ENCODE data around the gene C11orf91.

Gene C11orf91

GRCh38 chr11:33692541-33692940, 8.1 kb downstream of the C11orf91 start:
- Histone ChIP-seq H3K36me3 (ENCODE audit: insufficient read depth, low read length) (no peaks in the 10 kb centered on the region), H4K20me1 (ENCODE audit: insufficient read depth, low read length) (no peaks in the 10 kb centered on the region), H2AFZ (ENCODE audit: low read depth, low read length) (no peak overlapping the region), H3K27ac (ENCODE audit: low read length) (no peak overlapping the region), H3K9ac (ENCODE audit: low read depth, low read length) (no peak overlapping the region), H3K9me3 (ENCODE audit: insufficient read depth, low read length, severe bottlenecking) (no peaks in the 10 kb centered on the region), H3K4me1 (ENCODE audit: insufficient read depth, low read length) (no peaks in the 10 kb centered on the region), H3K27me3 (ENCODE audit: insufficient read depth, low read length, poor library complexity) (peaks cover 42% of the 10 kb centered on the region), H3K4me2 (ENCODE audit: insufficient read depth, low read length) (no peak overlapping the region), H3K4me3 (ENCODE audit: low read depth in 1 of 2, low read length in 2 of 2) (no peak overlapping the region), H3K79me2 (ENCODE audit: insufficient read depth, low read length) (no peaks in the 10 kb centered on the region)
- no peak for DNase-seq
- no peak for ATAC-seq (ENCODE audit: insufficient read depth, low read depth)
- TF ChIP-seq EZH2 (IDR thresholded peaks at IDR 0.05; ENCODE audit: borderline replicate concordance, low read depth, low read length, severe bottlenecking) (no peak), CTCF (IDR thresholded peaks at IDR 0.05; ENCODE audit: borderline replicate concordance, extremely low read depth, low read length, poor library complexity, severe bottlenecking) (no peak)

GRCh38 chr11:33692013-33692504, 8.6 kb downstream of the C11orf91 start:
- Histone ChIP-seq H3K36me3 (ENCODE audit: insufficient read depth, low read length) (no peaks in the 10 kb centered on the region), H3K4me2 (ENCODE audit: insufficient read depth, low read length) (no peak overlapping the region)

GRCh38 chr11:33691066-33691864, 9.4 kb downstream of the C11orf91 start:
- Histone ChIP-seq H3K36me3 (ENCODE audit: insufficient read depth, low read length) (no peaks in the 10 kb centered on the region), H3K79me2 (ENCODE audit: insufficient read depth, low read length) (no peaks in the 10 kb centered on the region), H2AFZ (ENCODE audit: low read depth, low read length) (no peak overlapping the region), H3K27ac (ENCODE audit: low read length) (no peak overlapping the region), H4K20me1 (ENCODE audit: insufficient read depth, low read length) (no peaks in the 10 kb centered on the region), H3K9ac (ENCODE audit: low read depth, low read length) (no peak overlapping the region), H3K4me1 (ENCODE audit: insufficient read depth, low read length) (no peaks in the 10 kb centered on the region), H3K9me3 (ENCODE audit: insufficient read depth, low read length, severe bottlenecking) (no peaks in the 10 kb centered on the region), H3K27me3 (ENCODE audit: insufficient read depth, low read length, poor library complexity) (peaks cover 29% of the 10 kb centered on the region), H3K4me3 (ENCODE audit: low read depth in 1 of 2, low read length in 2 of 2) (no peak overlapping the region), H3K4me2 (ENCODE audit: insufficient read depth, low read length) (no peak overlapping the region)
- TF ChIP-seq CTCF (IDR thresholded peaks at IDR 0.05; ENCODE audit: borderline replicate concordance, extremely low read depth, low read length, poor library complexity, severe bottlenecking): no peak
- TF ChIP-seq EZH2 (IDR thresholded peaks at IDR 0.05; ENCODE audit: borderline replicate concordance, low read depth, low read length, severe bottlenecking): no peak
- DNase-seq: no peak
- no peak for ATAC-seq (ENCODE audit: insufficient read depth, low read depth)

More at GRCh38 chr11:33692013-33692504, 8.6 kb downstream of the C11orf91 start:
- H3K4me1 ChIP-seq (ENCODE audit: insufficient read depth, low read length): no peaks in the 10 kb centered on the region
- no peaks in the 10 kb centered on the region for H4K20me1 ChIP-seq (ENCODE audit: insufficient read depth, low read length)
- H3K9me3 ChIP-seq (ENCODE audit: insufficient read depth, low read length, severe bottlenecking): no peaks in the 10 kb centered on the region
- ATAC-seq (ENCODE audit: insufficient read depth, low read depth): no peak
- no peak overlapping the region for H2AFZ ChIP-seq (ENCODE audit: low read depth, low read length)
- H3K4me3 ChIP-seq (ENCODE audit: low read depth in 1 of 2, low read length in 2 of 2): no peak overlapping the region
- H3K27me3 ChIP-seq (ENCODE audit: insufficient read depth, low read length, poor library complexity): peaks cover 37% of the 10 kb centered on the region
- H3K27ac ChIP-seq (ENCODE audit: low read length): no peak overlapping the region
- no peak overlapping the region for H3K9ac ChIP-seq (ENCODE audit: low read depth, low read length)
- no peaks in the 10 kb centered on the region for H3K79me2 ChIP-seq (ENCODE audit: insufficient read depth, low read length)
- TF ChIP-seq EZH2 (IDR thresholded peaks at IDR 0.05; ENCODE audit: borderline replicate concordance, low read depth, low read length, severe bottlenecking) (no peak), CTCF (IDR thresholded peaks at IDR 0.05; ENCODE audit: borderline replicate concordance, extremely low read depth, low read length, poor library complexity, severe bottlenecking) (no peak)
- DNase-seq: no peak

All from DND-41 (cell line).